Neural cell (in vitro differentiated cells): ENCODE data around the gene CTNNB1. TPM values are rescaled to one million over a fixed set of nuclear protein-coding genes. Genes with fewer than 3 reads are reported as not detected.

ENCODE experiments used
- H2AFZ ChIP-seq: fragments of 200-600, 300-800 bp; sonication (generic), shearing (Covaris generic); 2 replicates; pipeline ENCODE4 v1.6.0; 2014; ENCODE audit warnings: low read depth, mild to moderate bottlenecking, antibody characterized with exemption, low read length, moderate library complexity
- H3F3A ChIP-seq: fragments of 200-600 bp; shearing (Covaris generic); 2 replicates; pipeline ENCODE4 v1.6.1; 2016; ENCODE audit warnings: mild to moderate bottlenecking, moderate library complexity, mixed read lengths, antibody characterized with exemption, low read length; ENCODE audit not compliant: insufficient read depth, poor library complexity, severe bottlenecking
- H3K27ac ChIP-seq: fragments of 200-600, 300-800 bp; sonication (generic), shearing (Covaris generic); 2 replicates; pipeline ENCODE4 v1.5.1; 2014; ENCODE audit warnings: mild to moderate bottlenecking, low read length, moderate library complexity
- H3K27me3 ChIP-seq: fragments of 300-800, 200-600 bp; sonication (generic), shearing (Covaris generic); 2 replicates; pipeline ENCODE4 v1.6.0; 2014; ENCODE audit warnings: mild to moderate bottlenecking, low read depth, low read length, moderate library complexity; ENCODE audit not compliant: insufficient read depth
- H3K36me3 ChIP-seq: fragments of 300-800, 200-600 bp; sonication (generic), shearing (Covaris generic); 2 replicates; pipeline ENCODE4 v1.5.1; 2014; ENCODE audit warnings: mild to moderate bottlenecking, antibody characterized with exemption, low read length, moderate library complexity; ENCODE audit not compliant: insufficient read depth
- H3K4me2 ChIP-seq: fragments of 300-800, 200-600 bp; sonication (generic), shearing (Covaris generic); 2 replicates; pipeline ENCODE4 v1.6.0; 2014; ENCODE audit warnings: mild to moderate bottlenecking, low read length
- H3K4me3 ChIP-seq: fragments of 300-800, 200-600 bp; sonication (generic), shearing (Covaris generic); 2 replicates; pipeline ENCODE4 v1.5.1; 2014; ENCODE audit warnings: mild to moderate bottlenecking, low read length, moderate library complexity
- H3K79me2 ChIP-seq: fragments of 200-600 bp; shearing (Covaris generic); replicated peaks from 2 replicates; pipeline ENCODE4 v1.6.0; 2014; ENCODE audit warnings: mild to moderate bottlenecking, low read length, moderate library complexity; ENCODE audit not compliant: insufficient read depth
- H3K9ac ChIP-seq: fragments of 300-800, 200-600 bp; sonication (generic), shearing (Covaris generic); 2 replicates; pipeline ENCODE4 v1.6.1; 2016; ENCODE audit warnings: mild to moderate bottlenecking, low read length, mixed read lengths
- H3K9me2 ChIP-seq: fragments of 200-600 bp; shearing (Covaris generic); 2 replicates; pipeline ENCODE4 v1.6.1; 2016; ENCODE audit warnings: mild to moderate bottlenecking, low read length, mixed read lengths; ENCODE audit not compliant: insufficient read depth
- H3K9me3 ChIP-seq: fragments of 200-600, 300-800 bp; sonication (generic), shearing (Covaris generic); 2 replicates; pipeline ENCODE4 v1.6.1; 2016; ENCODE audit warnings: mild to moderate bottlenecking, mixed run types, low read length, moderate library complexity, mixed read lengths
- H4K20me1 ChIP-seq: fragments of 200-600 bp; shearing (Covaris generic); 2 replicates; pipeline ENCODE4 v1.6.1; 2016; ENCODE audit warnings: mild to moderate bottlenecking, mixed run types; ENCODE audit not compliant: insufficient read depth
- CTCF ChIP-seq: fragments of 450-650 bp; IDR thresholded peaks from 2 replicates; pipeline ENCODE4 v1.5.1; 2014; ENCODE audit warnings: antibody characterized with exemption, mild to moderate bottlenecking, moderate library complexity; ENCODE audit not compliant: poor library complexity, severe bottlenecking
- EP300 ChIP-seq: fragments of 450-650 bp; conservative IDR thresholded peaks from 2 replicates; pipeline ENCODE4 v1.6.1; 2014; ENCODE audit warnings: antibody characterized with exemption, mild to moderate bottlenecking, moderate library complexity; ENCODE audit not compliant: poor library complexity, severe bottlenecking
- EZH2 ChIP-seq: fragments of 200-600, 300-800 bp; shearing (Covaris generic), sonication (generic); IDR thresholded peaks from 2 replicates; pipeline ENCODE4 v1.6.1; 2014; ENCODE audit warnings: antibody characterized with exemption, low read length, borderline replicate concordance, mild to moderate bottlenecking; ENCODE audit not compliant: insufficient read depth, poor library complexity, severe bottlenecking
- MXI1 ChIP-seq: fragments of 450-650 bp; conservative IDR thresholded peaks from 2 replicates; pipeline ENCODE4 v1.6.1; 2014; ENCODE audit warnings: antibody characterized with exemption, mild to moderate bottlenecking; ENCODE audit not compliant: poor library complexity, severe bottlenecking
- POLR2AphosphoS5 ChIP-seq: IDR thresholded peaks from 2 replicates; pipeline ENCODE4 v1.6.1; 2012
- RAD21 ChIP-seq: fragments of 450-650 bp; conservative IDR thresholded peaks from 2 replicates; pipeline ENCODE4 v1.6.1; 2014; ENCODE audit warnings: antibody characterized with exemption, mild to moderate bottlenecking, moderate library complexity
- REST ChIP-seq: IDR thresholded peaks from 2 replicates; pipeline ENCODE4 v1.6.1; 2012; ENCODE audit warnings: borderline replicate concordance
- SMC3 ChIP-seq: fragments of 450-650 bp; conservative IDR thresholded peaks from 2 replicates; pipeline ENCODE4 v1.6.1; 2014; ENCODE audit warnings: antibody characterized with exemption, mild to moderate bottlenecking, moderate library complexity; ENCODE audit not compliant: poor library complexity
- TAF1 ChIP-seq: IDR thresholded peaks from 2 replicates; pipeline ENCODE4 v1.6.1; 2012; ENCODE audit warnings: low read depth
- polyA plus RNA-seq: library from polyadenylated mRNA; depleted of rRNA; stranded (reverse); fragments of >200 nt; gene quantifications from 2 replicates; pipeline ENCODE4 v1.2.3, GENCODE V29; 2014

Gene CTNNB1
- polyA plus RNA-seq, 1 donor from 2014 or later = 317 TPM

GRCh38 chr3:41222501-41222900 lies 23.2 kb downstream of the CTNNB1 start:
- TF ChIP-seq REST = no peak
- TF ChIP-seq MXI1 = no peak
- no peak for TF ChIP-seq EZH2
- TF ChIP-seq SMC3 = no peak
- no peak for TF ChIP-seq CTCF
- no peak for TF ChIP-seq POLR2AphosphoS5
- no peak for TF ChIP-seq RAD21
- no peak for TF ChIP-seq TAF1
- no peak for TF ChIP-seq EP300
- Histone ChIP-seq H3K9ac (no peak overlapping the region), H3K4me3 (no peak overlapping the region), H3F3A (no peaks in the 10 kb centered on the region), H3K9me3 (no peaks in the 10 kb centered on the region), H4K20me1 (no peaks in the 10 kb centered on the region), H3K27ac (no peak overlapping the region), H3K9me2 (no peaks in the 10 kb centered on the region), H3K79me2 (peaks cover 64% of the 10 kb centered on the region), H2AFZ (no peak overlapping the region), H3K36me3 (peaks cover 22% of the 10 kb centered on the region), H3K4me2 (no peak overlapping the region), H3K27me3 (no peaks in the 10 kb centered on the region)

- H3F3A ChIP-seq = no peaks in the 10 kb centered on the region
- no peak overlapping the region for H3K9ac ChIP-seq
- TF ChIP-seq MXI1 (no peak), POLR2AphosphoS5 (no peak), EP300 (no peak), RAD21 (no peak), REST (no peak), TAF1 (no peak), SMC3 (no peak)
- no peaks in the 10 kb centered on the region for H4K20me1 ChIP-seq
- no peak overlapping the region for H3K27ac ChIP-seq
- H3K9me2 ChIP-seq = no peaks in the 10 kb centered on the region
- no peak overlapping the region for H3K4me3 ChIP-seq
- no peak overlapping the region for H2AFZ ChIP-seq
- no peaks in the 10 kb centered on the region for H3K9me3 ChIP-seq
- peaks cover 25% of the 10 kb centered on the region for H3K36me3 ChIP-seq
- H3K4me2 ChIP-seq = no peak overlapping the region
- peaks cover 62% of the 10 kb centered on the region for H3K79me2 ChIP-seq
- H3K27me3 ChIP-seq = no peaks in the 10 kb centered on the region
These were observed 23.8 kb downstream of the CTNNB1 start for GRCh38 chr3:41223078-41223477.
